GM23338 (cell line): ENCODE data around the gene BAG2. TPM values are rescaled to one million over a fixed set of nuclear protein-coding genes. Genes with fewer than 3 reads are reported as not detected.

ENCODE experiments used
- ATAC-seq: fragments of 200-7000 bp; cut with Tn5 transposase; 3 replicates; pipeline ENCODE4 v1.9.1; 2020
- DNase-seq: peaks from one replicate; pipeline ENCODE4 v3.0.0-alpha.2; 2015; ENCODE audit warnings: low spot score
- H2AFZ ChIP-seq: fragments of 200-600 bp; sonication (generic); 2 replicates; pipeline ENCODE4 v1.8.0; 2016; ENCODE audit warnings: antibody characterized with exemption, mild to moderate bottlenecking, moderate library complexity
- H3F3A ChIP-seq: fragments of 200-600 bp; sonication (generic); replicated peaks from 2 replicates; pipeline ENCODE4 v1.8.0; 2017; ENCODE audit warnings: antibody characterized with exemption, mixed run types, low read depth
- H3K27ac ChIP-seq: fragments of 200-600 bp; sonication (generic); 2 replicates; pipeline ENCODE4 v1.6.1; 2016; ENCODE audit warnings: low read depth
- H3K27me3 ChIP-seq: fragments of 200-600 bp; sonication (generic); 2 replicates; pipeline ENCODE4 v1.8.0; 2016; ENCODE audit warnings: mild to moderate bottlenecking, mixed run types, moderate library complexity; ENCODE audit not compliant: insufficient read depth
- H3K36me3 ChIP-seq: fragments of 200-600 bp; sonication (generic); 2 replicates; pipeline ENCODE4 v1.8.0; 2016; ENCODE audit warnings: mild to moderate bottlenecking; ENCODE audit not compliant: insufficient read depth
- H3K4me1 ChIP-seq: fragments of 200-600 bp; sonication (generic); 2 replicates; pipeline ENCODE4 v1.8.0; 2016; ENCODE audit warnings: mild to moderate bottlenecking, moderate library complexity; ENCODE audit not compliant: insufficient read depth
- H3K4me2 ChIP-seq: fragments of 200-600 bp; sonication (generic); 2 replicates; pipeline ENCODE4 v1.7.1; 2017; ENCODE audit warnings: mixed run types
- H3K4me3 ChIP-seq: fragments of 200-600 bp; sonication (generic); 2 replicates; pipeline ENCODE4 v1.6.1; 2016; ENCODE audit warnings: mixed run types
- H3K79me2 ChIP-seq: fragments of 200-600 bp; sonication (generic); replicated peaks from 2 replicates; pipeline ENCODE4 v1.8.0; 2017; ENCODE audit warnings: mild to moderate bottlenecking; ENCODE audit not compliant: insufficient read depth
- H3K9me2 ChIP-seq: fragments of 200-600 bp; sonication (generic); 2 replicates; pipeline ENCODE4 v1.8.0; 2017; ENCODE audit not compliant: insufficient read depth
- H4K20me1 ChIP-seq: fragments of 200-600 bp; sonication (generic); replicated peaks from 2 replicates; pipeline ENCODE4 v1.8.0; 2017; ENCODE audit warnings: mild to moderate bottlenecking; ENCODE audit not compliant: insufficient read depth
- H3K27ac Mint-ChIP-seq: 2 replicates; pipeline ENCODE4 v1.8.0; 2020; ENCODE audit warnings: inconsistent platforms, mild to moderate bottlenecking, moderate library complexity, mixed read lengths
- H3K27me3 Mint-ChIP-seq: 3 replicates; pipeline ENCODE4 v1.8.0; 2022; ENCODE audit warnings: low read depth, mild to moderate bottlenecking, moderate library complexity, mixed read lengths, inconsistent platforms; ENCODE audit not compliant: insufficient read depth, poor library complexity
- H3K36me3 Mint-ChIP-seq: 3 replicates; pipeline ENCODE4 v1.8.0; 2021; ENCODE audit warnings: low read depth, mild to moderate bottlenecking, inconsistent platforms, moderate library complexity, mixed read lengths
- H3K4me1 Mint-ChIP-seq: 3 replicates; pipeline ENCODE4 v1.8.0; 2020; ENCODE audit warnings: mild to moderate bottlenecking, inconsistent platforms, mixed read lengths
- H3K4me3 Mint-ChIP-seq: 3 replicates; pipeline ENCODE4 v1.8.0; 2021; ENCODE audit warnings: moderate library complexity, mild to moderate bottlenecking, inconsistent platforms, mixed read lengths
- H3K9me3 Mint-ChIP-seq: 3 replicates; pipeline ENCODE4 v1.8.0; 2020; ENCODE audit warnings: moderate library complexity, mild to moderate bottlenecking, inconsistent platforms, mixed read lengths
- CREB1 ChIP-seq: fragments of 250-450 bp; sonication (Bioruptor Pico); IDR thresholded peaks from 2 replicates; pipeline ENCODE4 v1.5.0; 2020; ENCODE audit warnings: low read depth, mild to moderate bottlenecking, moderate library complexity
- CTCF ChIP-seq, 2 experiments: fragments of 200-600 bp in 1 of 2; sonication (generic) in 1 of 2; conservative IDR thresholded peaks; 2 replicates each; pipeline versions ENCODE4 v1.5.1 to v1.6.1; 2016 to 2017; ENCODE audit warnings: antibody characterized with exemption in 2 of 2, low read depth in 2 of 2, mild to moderate bottlenecking in 2 of 2, moderate library complexity in 1 of 2
- EZH2phosphoT487 ChIP-seq: fragments of 200-600 bp; sonication (generic); IDR thresholded peaks from one replicate; pipeline ENCODE4 v1.8.1; 2018; ENCODE audit warnings: antibody characterized with exemption; ENCODE audit not compliant: unreplicated experiment
- JUNB ChIP-seq: IDR thresholded peaks from one replicate; pipeline ENCODE4 v1.6.1; 2016; ENCODE audit warnings: antibody characterized with exemption; ENCODE audit not compliant: unreplicated experiment
- NANOG ChIP-seq: IDR thresholded peaks from 2 replicates; pipeline ENCODE4 v1.6.1; 2016; ENCODE audit warnings: antibody characterized with exemption, borderline replicate concordance
- POLR2AphosphoS5 ChIP-seq: IDR thresholded peaks from 2 replicates; pipeline ENCODE4 v1.6.1; 2016; ENCODE audit warnings: antibody characterized with exemption, low read depth
- REST ChIP-seq: IDR thresholded peaks from one replicate; pipeline ENCODE4 v1.6.1; 2018; ENCODE audit warnings: antibody characterized with exemption; ENCODE audit not compliant: unreplicated experiment
- STAT1 ChIP-seq: IDR thresholded peaks from one replicate; pipeline ENCODE4 v1.6.1; 2016; ENCODE audit warnings: antibody characterized with exemption; ENCODE audit not compliant: unreplicated experiment
- ZNF114 ChIP-seq: fragments of 250-450 bp; sonication (Bioruptor Pico); IDR thresholded peaks from 2 replicates; pipeline ENCODE4 v1.5.0; 2020; ENCODE audit warnings: mild to moderate bottlenecking, moderate library complexity
- ZNF331 ChIP-seq: fragments of 250-450 bp; sonication (Bioruptor Pico); IDR thresholded peaks from 2 replicates; pipeline ENCODE4 v1.5.0; 2020; ENCODE audit warnings: low read depth, mild to moderate bottlenecking, moderate library complexity
- ZNF462 ChIP-seq: fragments of 250-450 bp; sonication (Bioruptor Pico); IDR thresholded peaks from 2 replicates; pipeline ENCODE4 v1.5.0; 2020; ENCODE audit warnings: mild to moderate bottlenecking, moderate library complexity
- polyA plus RNA-seq: library from polyadenylated mRNA; unstranded; fragments of >200 nt; fragmentation: Nextera tagmentation; extraction: Ambion mirVana; gene quantifications from 2 replicates; pipeline ENCODE4 v1.2.1, GENCODE V29; 2016
- total RNA-seq: library from RNA; depleted of rRNA; stranded (reverse); fragments of >200 nt; shearing (Covaris generic); gene quantifications from 2 replicates; pipeline ENCODE4 v1.2.3, GENCODE V29; 2014
- TF ChIP-seq, protein P1 (sequence below): IDR thresholded peaks from 2 replicates; pipeline ENCODE4 v1.6.1; 2016; ENCODE audit warnings: antibody characterized with exemption

The BAG2 gene
- total and polyA plus RNA-seq, 2 experiments from 2014 or later: 8.5 to 9.5 TPM

- Histone ChIP-seq H3K9me2 (no peaks in the 10 kb centered on the region), H4K20me1 (no peaks in the 10 kb centered on the region), H2AFZ (no peak overlapping the region), H3K4me1 (no peaks in the 10 kb centered on the region), H3K79me2 (no peaks in the 10 kb centered on the region), H3K36me3 (peaks cover 10% of the 10 kb centered on the region; the same call in 1 of the 2 replicates), H3K4me3 (no peak overlapping the region), H3K4me2 (no peak overlapping the region), H3F3A (0 out of 2 replicates have a peak, but pooled peaks cover 2% of the 10 kb centered on the region), H3K27ac (no peak overlapping the region), H3K27me3 (no peaks in the 10 kb centered on the region)
- ATAC-seq (no peak), DNase-seq (no peak)
- TF ChIP-seq CTCF (conservative IDR thresholded peaks at IDR 0.05; ENCODE audit: low read depth in 2 of 2) (no peak), STAT1 (no peak), POLR2AphosphoS5 (no peak), CREB1 (CRISPR knock-in tag) (no peak), ZNF114 (CRISPR knock-in tag) (no peak), JUNB (no peak), ZNF331 (CRISPR knock-in tag) (no peak), REST (no peak), ZNF462 (no peak), NANOG (no peak), EZH2phosphoT487 (no peak)
- TF ChIP-seq, protein P1, sequence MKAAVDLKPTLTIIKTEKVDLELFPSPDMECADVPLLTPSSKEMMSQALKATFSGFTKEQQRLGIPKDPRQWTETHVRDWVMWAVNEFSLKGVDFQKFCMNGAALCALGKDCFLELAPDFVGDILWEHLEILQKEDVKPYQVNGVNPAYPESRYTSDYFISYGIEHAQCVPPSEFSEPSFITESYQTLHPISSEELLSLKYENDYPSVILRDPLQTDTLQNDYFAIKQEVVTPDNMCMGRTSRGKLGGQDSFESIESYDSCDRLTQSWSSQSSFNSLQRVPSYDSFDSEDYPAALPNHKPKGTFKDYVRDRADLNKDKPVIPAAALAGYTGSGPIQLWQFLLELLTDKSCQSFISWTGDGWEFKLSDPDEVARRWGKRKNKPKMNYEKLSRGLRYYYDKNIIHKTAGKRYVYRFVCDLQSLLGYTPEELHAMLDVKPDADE: no peak
- peaks cover 4% of the 10 kb centered on the region; the same call in 2 of the 3 replicates for H3K4me1 Mint-ChIP-seq
- H3K4me3 Mint-ChIP-seq: no peak overlapping the region
- H3K27me3 Mint-ChIP-seq: no peaks in the 10 kb centered on the region
- no peaks in the 10 kb centered on the region for H3K9me3 Mint-ChIP-seq
- 0 out of 3 replicates have a peak, but pooled peaks cover 3% of the 10 kb centered on the region for H3K36me3 Mint-ChIP-seq
- H3K27ac Mint-ChIP-seq: no peak overlapping the region
Observed at GRCh38 chr6:57165080-57165479, 7.0 kb upstream of the BAG2 start.
